ENCODE results near the gene NCEH1. TPM values are rescaled to one million over a fixed set of nuclear protein-coding genes. Genes with fewer than 3 reads are reported as not detected.

NCEH1 gene
- polyA plus RNA-seq, 1 of the 3 experiments (the other 2 are of a cell fraction): 7.5 TPM

DNA sequence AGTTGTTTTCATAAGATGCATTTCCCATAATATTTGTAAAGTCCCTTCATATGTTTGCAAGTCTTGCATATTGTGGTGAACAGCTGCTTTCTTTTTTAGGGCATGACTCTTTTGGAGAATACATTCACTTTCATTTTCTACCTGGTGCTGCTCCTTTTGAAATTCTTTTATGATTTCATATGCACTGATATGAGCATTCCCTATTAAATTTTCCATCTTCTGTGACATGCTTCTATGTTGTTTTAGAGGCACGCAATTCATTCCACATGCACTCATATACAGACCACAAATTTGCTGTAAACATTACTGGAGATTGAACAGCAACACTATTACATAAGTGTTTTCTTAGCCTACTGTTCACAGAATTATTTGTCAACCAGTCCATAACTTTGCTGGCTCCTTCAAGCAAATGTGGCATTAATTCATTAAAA lies 94.8 kb downstream of the NCEH1 start:
- peak overlapping the region; percentile 50; the same call in 1 of the 2 replicates for H3K4me2 ChIP-seq
- no peak for TF ChIP-seq TEAD4 (IDR thresholded peaks at IDR 0.05; ENCODE audit: borderline replicate concordance, insufficient read depth)
- TF ChIP-seq YY1 (IDR thresholded peaks at IDR 0.05; ENCODE audit: low read depth): no peak
- no peak for TF ChIP-seq RXRA (IDR thresholded peaks at IDR 0.05; ENCODE audit: borderline replicate concordance, low read depth)
- TF ChIP-seq TAF1 (IDR thresholded peaks at IDR 0.05; ENCODE audit: borderline replicate concordance, low read depth, low read length): no peak
- no peak for TF ChIP-seq USF1 (IDR thresholded peaks at IDR 0.05; ENCODE audit: borderline replicate concordance, low read depth)
- TF ChIP-seq MAX (IDR thresholded peaks at IDR 0.05; ENCODE audit: low read depth): no peak
- no peaks in the 10 kb centered on the region for H3K9me3 ChIP-seq
- CTCF ChIA-PET: no interaction called here
- H3K4me1 ChIP-seq (ENCODE audit: control insufficient read depth in 1 of 2, insufficient read depth in 2 of 2, low read depth in 1 of 2, low read length in 1 of 2): no peaks in the 10 kb centered on the region
- 100% methylated on average over 1 of the region's 1 CpG for WGBS (ENCODE audit: low lambda C conversion rate)
- no peaks in the 10 kb centered on the region for H3K36me3 ChIP-seq (replicated peaks in 1 of 2; ENCODE audit: control insufficient read depth in 1 of 2, insufficient read depth in 2 of 2, low read length in 1 of 2)
- no peaks in the 10 kb centered on the region for H3K79me2 ChIP-seq (ENCODE audit: insufficient read depth)
- H2AFZ ChIP-seq (ENCODE audit: low read depth): no peak overlapping the region
- H3K27me3 ChIP-seq (ENCODE audit: insufficient read depth): no peaks in the 10 kb centered on the region
- H3K4me3 ChIP-seq (ENCODE audit: low read depth in 2 of 2, low read length in 1 of 2): no peak overlapping the region
- no peaks in the 10 kb centered on the region for H3F3A ChIP-seq (replicated peaks; ENCODE audit: insufficient read depth)
- no peaks in the 10 kb centered on the region for H4K20me1 ChIP-seq (ENCODE audit: insufficient read depth)
- POLR2A ChIA-PET: no interaction called here
- no peak for DNase-seq
- H3K9ac ChIP-seq: no peak overlapping the region
- no peaks in the 10 kb centered on the region for H3K9me2 ChIP-seq
- H3K27ac ChIP-seq (ENCODE audit: low read depth in 2 of 2, low read length in 1 of 2): no peak overlapping the region

DNA sequence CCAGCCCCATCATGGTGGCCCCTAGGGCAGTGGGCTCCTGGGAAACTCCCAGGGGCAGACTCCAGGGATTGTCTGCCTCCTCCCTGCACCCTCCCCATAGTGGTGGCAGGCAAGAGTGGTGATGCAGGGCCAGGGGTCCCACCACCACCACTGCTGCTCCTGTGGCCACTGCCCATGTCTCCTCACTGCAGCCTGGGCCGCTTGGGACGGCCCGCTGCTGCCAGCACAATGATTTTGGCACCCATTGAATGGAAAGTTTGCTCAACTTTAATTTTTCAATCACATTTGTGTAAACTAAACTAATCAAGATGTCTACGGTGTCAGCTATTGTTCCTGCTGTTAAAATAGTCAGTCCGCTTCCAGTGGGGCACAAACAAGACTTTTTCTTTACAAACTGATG lies 95.6 kb downstream of the NCEH1 start:
- H3F3A ChIP-seq (replicated peaks; ENCODE audit: insufficient read depth): no peaks in the 10 kb centered on the region
- H4K20me1 ChIP-seq (ENCODE audit: insufficient read depth): no peaks in the 10 kb centered on the region
- H3K9me2 ChIP-seq: no peaks in the 10 kb centered on the region
- TF ChIP-seq RCOR1 (IDR thresholded peaks at IDR 0.05; ENCODE audit: low read length) (no peak), RFX5 (IDR thresholded peaks at IDR 0.05; ENCODE audit: low read length) (no peak), NRF1 (IDR thresholded peaks at IDR 0.05; ENCODE audit: low read depth, low read length) (no peak), FOXM1 (IDR thresholded peaks at IDR 0.05; ENCODE audit: low read depth) (no peak)
- no peak overlapping the region for H3K9ac ChIP-seq
- no peak overlapping the region for H2AFZ ChIP-seq (ENCODE audit: low read depth)
- H3K27ac ChIP-seq (ENCODE audit: low read depth in 2 of 2, low read length in 1 of 2): no peak overlapping the region
- H3K4me1 ChIP-seq (ENCODE audit: control insufficient read depth in 1 of 2, insufficient read depth in 2 of 2, low read depth in 1 of 2, low read length in 1 of 2): no peaks in the 10 kb centered on the region
- H3K4me2 ChIP-seq: no peak overlapping the region
- H3K36me3 ChIP-seq (replicated peaks in 1 of 2; ENCODE audit: control insufficient read depth in 1 of 2, insufficient read depth in 2 of 2, low read length in 1 of 2): no peaks in the 10 kb centered on the region
- DNase-seq: no peak
- WGBS (ENCODE audit: low lambda C conversion rate): 98% methylated on average over 5 of the region's 5 CpGs
- H3K79me2 ChIP-seq (ENCODE audit: insufficient read depth): no peaks in the 10 kb centered on the region
- H3K9me3 ChIP-seq: no peaks in the 10 kb centered on the region
- no peak overlapping the region for H3K4me3 ChIP-seq (ENCODE audit: low read depth in 2 of 2, low read length in 1 of 2)
- no peaks in the 10 kb centered on the region for H3K27me3 ChIP-seq (ENCODE audit: insufficient read depth)
- POLR2A ChIA-PET: no interaction called here
- CTCF ChIA-PET: no interaction called here

DNA sequence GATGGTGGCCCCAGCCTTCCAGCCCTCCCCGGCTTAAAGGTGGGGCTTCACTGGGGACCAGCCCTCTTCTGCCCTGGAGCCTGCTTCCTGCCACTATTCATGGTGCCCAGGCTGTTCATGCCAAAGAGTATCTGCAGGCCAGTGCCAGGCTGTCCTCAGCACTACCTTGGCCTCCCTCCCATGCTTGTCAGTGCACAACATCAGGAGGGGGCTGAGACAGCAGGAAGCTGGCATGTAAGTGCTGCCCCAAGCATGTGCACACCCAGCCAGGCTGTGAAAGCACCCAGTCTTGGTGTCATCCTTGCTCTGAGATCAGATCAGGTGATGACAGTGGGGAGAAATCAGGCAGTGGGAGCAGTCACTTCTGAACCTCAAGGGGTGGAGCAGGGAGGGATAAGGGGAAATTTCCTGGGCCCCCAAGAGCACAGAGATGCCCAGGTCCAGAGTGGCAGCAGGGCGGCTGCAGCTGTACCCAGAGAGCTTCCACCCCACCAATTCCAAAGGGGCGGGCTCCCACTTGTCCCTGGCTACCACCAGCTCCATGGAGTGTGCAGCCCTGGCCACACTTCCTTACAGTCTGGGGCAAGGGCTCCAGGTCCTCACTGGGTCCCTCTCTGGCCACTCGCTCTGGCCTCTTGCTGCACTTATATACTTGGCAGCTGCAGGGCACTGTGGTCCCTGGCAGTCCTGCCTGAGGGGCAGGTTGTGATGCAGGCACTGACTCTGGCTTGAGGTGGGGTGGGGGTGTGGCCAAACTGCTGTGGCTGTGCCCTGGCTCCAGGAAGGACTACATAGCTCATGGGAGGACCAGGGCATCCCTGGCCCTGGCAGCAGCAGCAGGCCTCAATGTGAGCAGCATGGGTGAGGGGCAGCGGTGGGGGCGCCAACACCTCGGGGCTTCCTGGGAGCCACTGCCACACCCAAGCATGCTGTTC lies 96.3 kb downstream of the NCEH1 start:
- ChIA-PET POLR2A (no interaction called here), CTCF (no interaction called here)
- H3K27ac ChIP-seq (ENCODE audit: low read depth in 2 of 2, low read length in 1 of 2): no peak overlapping the region
- H3F3A ChIP-seq (replicated peaks; ENCODE audit: insufficient read depth): no peaks in the 10 kb centered on the region
- H3K79me2 ChIP-seq (ENCODE audit: insufficient read depth): no peaks in the 10 kb centered on the region
- no peak overlapping the region for H3K4me3 ChIP-seq (ENCODE audit: low read depth in 2 of 2, low read length in 1 of 2)
- H2AFZ ChIP-seq (ENCODE audit: low read depth): no peak overlapping the region
- 80% methylated on average over 1 of the region's 7 CpGs for WGBS (ENCODE audit: low lambda C conversion rate)
- no peaks in the 10 kb centered on the region for H3K9me2 ChIP-seq
- no peaks in the 10 kb centered on the region for H3K27me3 ChIP-seq (ENCODE audit: insufficient read depth)
- no peak for DNase-seq
- TF ChIP-seq GATA2 (CRISPR knock-in tag; IDR thresholded peaks at IDR 0.05) (no peak), USF2 (IDR thresholded peaks at IDR 0.05; ENCODE audit: borderline replicate concordance, low read depth, low read length) (no peak), SMC3 (IDR thresholded peaks at IDR 0.05; ENCODE audit: low read depth, low read length) (no peak), POLR2AphosphoS5 (IDR thresholded peaks at IDR 0.05; ENCODE audit: low read depth, low read length) (no peak), JUND (IDR thresholded peaks at IDR 0.05) (no peak), RFX5 (IDR thresholded peaks at IDR 0.05; ENCODE audit: low read length) (no peak), MXI1 (IDR thresholded peaks at IDR 0.05; ENCODE audit: low read depth, low read length) (no peak), CHD2 (IDR thresholded peaks at IDR 0.05; ENCODE audit: low read length, partially characterized antibody) (no peak), TAF1 (IDR thresholded peaks at IDR 0.05; ENCODE audit: borderline replicate concordance, low read depth, low read length) (no peak), RCOR1 (IDR thresholded peaks at IDR 0.05; ENCODE audit: low read length) (no peak), TCF12 (IDR thresholded peaks at IDR 0.05) (no peak), RAD21 (IDR thresholded peaks at IDR 0.05; ENCODE audit: low read length) (no peak)
- H3K9ac ChIP-seq: no peak overlapping the region
- H3K4me2 ChIP-seq: no peak overlapping the region
- no peaks in the 10 kb centered on the region for H4K20me1 ChIP-seq (ENCODE audit: insufficient read depth)
- no peaks in the 10 kb centered on the region for H3K9me3 ChIP-seq
- H3K36me3 ChIP-seq (replicated peaks in 1 of 2; ENCODE audit: control insufficient read depth in 1 of 2, insufficient read depth in 2 of 2, low read length in 1 of 2): no peaks in the 10 kb centered on the region
- no peaks in the 10 kb centered on the region for H3K4me1 ChIP-seq (ENCODE audit: control insufficient read depth in 1 of 2, insufficient read depth in 2 of 2, low read depth in 1 of 2, low read length in 1 of 2)
